Fibroblast of mammary gland (primary cell): ENCODE measurements around the gene DYRK1A.

Source experiments
- DNase-seq: peaks from one replicate; pipeline ENCODE4 v3.0.0-alpha.2; 2010; ENCODE audit warnings: low read depth
- H3K4me3 ChIP-seq: 2 replicates; pipeline ENCODE4 v1.5.1; 2011; ENCODE audit warnings: low read depth, mild to moderate bottlenecking, low read length, moderate library complexity; ENCODE audit not compliant: control insufficient read depth
- TF ChIP-seq, protein P1 (sequence below): conservative IDR thresholded peaks from 2 replicates; pipeline ENCODE4 v1.5.1; 2011; ENCODE audit warnings: low read depth, low read length, inconsistent platforms; ENCODE audit not compliant: control insufficient read depth, insufficient read depth

DYRK1A gene

DNA sequence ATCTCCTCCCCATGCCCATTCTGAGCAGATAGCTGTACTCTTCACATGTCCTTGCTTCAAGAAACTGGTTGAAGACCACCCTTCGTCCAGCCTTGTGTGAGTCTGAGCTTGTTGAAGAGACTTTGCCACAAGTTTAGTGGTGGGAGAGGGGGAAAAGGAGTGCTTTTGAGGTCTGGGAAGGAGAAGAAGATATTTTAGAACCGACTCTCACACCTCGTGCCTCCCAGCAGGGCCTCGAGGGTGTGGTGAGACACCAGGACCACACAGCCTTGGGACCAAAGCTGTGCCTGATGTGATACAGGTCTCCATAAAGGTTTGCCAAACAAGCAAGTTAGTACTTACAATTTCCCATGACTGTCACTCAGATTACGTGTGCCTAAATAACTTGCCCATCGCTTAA, 201.8 kb downstream of the DYRK1A start:
- no peak overlapping the region for H3K4me3 ChIP-seq
- no peak for DNase-seq
- TF ChIP-seq, protein P1, sequence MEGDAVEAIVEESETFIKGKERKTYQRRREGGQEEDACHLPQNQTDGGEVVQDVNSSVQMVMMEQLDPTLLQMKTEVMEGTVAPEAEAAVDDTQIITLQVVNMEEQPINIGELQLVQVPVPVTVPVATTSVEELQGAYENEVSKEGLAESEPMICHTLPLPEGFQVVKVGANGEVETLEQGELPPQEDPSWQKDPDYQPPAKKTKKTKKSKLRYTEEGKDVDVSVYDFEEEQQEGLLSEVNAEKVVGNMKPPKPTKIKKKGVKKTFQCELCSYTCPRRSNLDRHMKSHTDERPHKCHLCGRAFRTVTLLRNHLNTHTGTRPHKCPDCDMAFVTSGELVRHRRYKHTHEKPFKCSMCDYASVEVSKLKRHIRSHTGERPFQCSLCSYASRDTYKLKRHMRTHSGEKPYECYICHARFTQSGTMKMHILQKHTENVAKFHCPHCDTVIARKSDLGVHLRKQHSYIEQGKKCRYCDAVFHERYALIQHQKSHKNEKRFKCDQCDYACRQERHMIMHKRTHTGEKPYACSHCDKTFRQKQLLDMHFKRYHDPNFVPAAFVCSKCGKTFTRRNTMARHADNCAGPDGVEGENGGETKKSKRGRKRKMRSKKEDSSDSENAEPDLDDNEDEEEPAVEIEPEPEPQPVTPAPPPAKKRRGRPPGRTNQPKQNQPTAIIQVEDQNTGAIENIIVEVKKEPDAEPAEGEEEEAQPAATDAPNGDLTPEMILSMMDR: no peak

DNA sequence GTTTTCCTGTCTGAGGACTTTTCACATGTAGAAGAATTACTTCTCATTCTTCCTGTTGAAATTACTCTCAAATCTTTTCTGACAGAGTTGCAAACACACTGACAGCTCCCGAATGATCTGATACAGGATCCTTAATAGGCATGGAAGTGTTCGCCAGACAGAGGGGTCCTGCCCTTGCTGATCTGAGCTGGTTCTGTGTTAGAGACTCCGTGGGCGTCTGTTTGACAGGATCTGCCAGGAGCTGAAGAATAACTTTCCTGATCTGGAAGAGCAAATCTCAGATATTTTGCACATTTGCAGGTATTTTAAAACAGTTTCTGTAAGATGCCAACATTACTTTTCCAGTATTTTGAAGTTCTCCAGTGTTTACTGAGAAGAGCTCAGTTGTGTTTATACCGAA, 202.3 kb downstream of the DYRK1A start:
- no peak for DNase-seq
- TF ChIP-seq, protein P1: no peak
- no peak overlapping the region for H3K4me3 ChIP-seq

GRCh38 chr21:37571442-37571841, 204.9 kb downstream of the DYRK1A start:
- no peak overlapping the region for H3K4me3 ChIP-seq

DNA sequence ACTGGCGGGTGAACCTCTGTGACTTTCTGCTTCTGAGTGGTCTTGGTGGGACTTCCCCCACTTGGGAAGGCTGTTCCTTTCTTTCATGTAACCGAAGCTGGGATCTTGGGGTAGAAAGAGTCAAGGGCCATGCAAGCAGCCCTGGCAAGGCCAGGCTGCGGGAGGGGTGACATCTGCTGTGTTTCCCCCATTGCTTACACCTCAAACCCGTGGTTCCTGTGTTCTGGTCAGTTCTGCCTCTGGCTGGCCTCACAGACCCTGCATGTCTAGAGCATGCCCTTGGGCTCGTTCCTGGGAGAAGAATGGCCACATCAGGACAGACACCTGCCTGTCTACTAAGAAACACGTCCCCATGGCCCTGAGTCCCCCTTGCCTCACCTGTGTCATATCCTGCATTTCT, 207.7 kb downstream of the DYRK1A start:
- TF ChIP-seq, protein P1: no peak
- H3K4me3 ChIP-seq: no peak overlapping the region
- no peak for DNase-seq

More at GRCh38 chr21:37571442-37571841, 204.9 kb downstream of the DYRK1A start:
- DNase-seq: no peak
- TF ChIP-seq, protein P1: no peak

GRCh38 chr21:37574751-37575150, 208.2 kb downstream of the DYRK1A start:
- DNase-seq: no peak
- TF ChIP-seq, protein P1: no peak
- no peak overlapping the region for H3K4me3 ChIP-seq

DNA sequence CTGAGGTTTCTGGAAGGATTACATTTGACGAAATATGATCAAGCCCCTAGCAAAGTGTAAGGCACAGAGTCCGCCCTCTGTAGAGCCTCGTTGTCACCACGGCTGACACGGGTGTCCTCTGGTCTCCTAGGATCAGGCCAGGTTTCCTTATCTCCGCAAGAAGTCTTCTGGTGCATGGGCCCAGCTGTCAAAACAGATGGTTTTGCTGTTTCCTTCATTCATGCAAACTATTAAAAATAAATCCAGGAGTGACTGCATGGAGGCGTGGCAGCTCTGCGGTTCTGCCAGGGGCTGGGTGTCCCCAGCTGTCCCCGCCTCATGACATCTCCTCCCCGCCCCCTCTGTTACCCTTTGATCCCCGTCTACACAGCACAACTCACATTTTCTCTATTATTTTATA, 209.0 kb downstream of the DYRK1A start:
- no peak for DNase-seq
- TF ChIP-seq, protein P1: no peak
- no peak overlapping the region for H3K4me3 ChIP-seq
